H9 (cell line): Measurements from ENCODE around the gene ZBTB38. TPM values are rescaled to one million over a fixed set of nuclear protein-coding genes. Genes with fewer than 3 reads are reported as not detected.

Experiments
- DNase-seq: peaks from one replicate; pipeline ENCODE4 v3.0.0-alpha.2; 2017
- H2AFZ ChIP-seq: one replicate; pipeline ENCODE4 v1.6.1; 2013; ENCODE audit warnings: mild to moderate bottlenecking, low read length, control low read depth, moderate library complexity
- H2AK5ac ChIP-seq: 2 replicates; pipeline ENCODE4 v1.6.1; 2013; ENCODE audit warnings: low read length, control low read depth, mixed read lengths; ENCODE audit not compliant: insufficient read length
- H2BK120ac ChIP-seq: one replicate; pipeline ENCODE4 v1.6.1; 2013; ENCODE audit warnings: low read depth, mild to moderate bottlenecking, low read length, control low read depth, inconsistent platforms; ENCODE audit not compliant: poor library complexity, severe bottlenecking
- H2BK12ac ChIP-seq: 2 replicates; pipeline ENCODE4 v1.6.1; 2013; ENCODE audit warnings: low read length, control low read depth, mixed read lengths, low read depth; ENCODE audit not compliant: insufficient read length
- H2BK15ac ChIP-seq: 2 replicates; pipeline ENCODE4 v1.6.1; 2013; ENCODE audit warnings: low read depth, low read length, control low read depth
- H2BK20ac ChIP-seq: one replicate; pipeline ENCODE4 v1.6.1; 2013; ENCODE audit warnings: low read depth, mild to moderate bottlenecking, low read length, control low read depth, inconsistent platforms; ENCODE audit not compliant: poor library complexity, severe bottlenecking
- H2BK5ac ChIP-seq: 2 replicates; pipeline ENCODE4 v1.6.1; 2013; ENCODE audit warnings: low read length, control low read depth, mixed read lengths; ENCODE audit not compliant: insufficient read length
- H3K14ac ChIP-seq: 2 replicates; pipeline ENCODE4 v1.6.1; 2013; ENCODE audit warnings: low read length, control low read depth; ENCODE audit not compliant: insufficient read depth
- H3K18ac ChIP-seq: 2 replicates; pipeline ENCODE4 v1.6.1; 2013; ENCODE audit warnings: low read depth, mild to moderate bottlenecking, mixed read lengths, low read length, control low read depth; ENCODE audit not compliant: insufficient read length
- H3K23ac ChIP-seq: 2 replicates; pipeline ENCODE4 v1.6.1; 2013; ENCODE audit warnings: low read length, control low read depth, mixed read lengths, low read depth; ENCODE audit not compliant: insufficient read length
- H3K23me2 ChIP-seq: 2 replicates; pipeline ENCODE4 v1.6.1; 2013; ENCODE audit warnings: low read depth, mild to moderate bottlenecking, mixed read lengths, low read length, control low read depth; ENCODE audit not compliant: insufficient read length, poor library complexity, severe bottlenecking
- H3K27ac ChIP-seq: 2 replicates; pipeline ENCODE4 v1.5.1; 2013; ENCODE audit warnings: low read length, control low read depth, mixed read lengths, low read depth; ENCODE audit not compliant: insufficient read length
- H3K27me3 ChIP-seq: 2 replicates; pipeline ENCODE4 v1.6.1; 2013; ENCODE audit warnings: low read length, control low read depth, inconsistent platforms; ENCODE audit not compliant: insufficient read depth
- H3K4ac ChIP-seq: 2 replicates; pipeline ENCODE4 v1.6.1; 2013; ENCODE audit warnings: low read depth, mild to moderate bottlenecking, control low read depth, inconsistent platforms, low read length, moderate library complexity
- H3K4me1 ChIP-seq: 2 replicates; pipeline ENCODE4 v1.6.1; 2013; ENCODE audit warnings: low read length, control low read depth, inconsistent platforms; ENCODE audit not compliant: insufficient read depth
- H3K4me2 ChIP-seq: 2 replicates; pipeline ENCODE4 v1.6.1; 2013; ENCODE audit warnings: low read length, control low read depth, mixed read lengths; ENCODE audit not compliant: insufficient read length, insufficient read depth
- H3K56ac ChIP-seq: 2 replicates; pipeline ENCODE4 v1.6.1; 2013; ENCODE audit warnings: low read depth, mild to moderate bottlenecking, mixed read lengths, low read length, control low read depth; ENCODE audit not compliant: insufficient read length
- H3K79me1 ChIP-seq: 2 replicates; pipeline ENCODE4 v1.6.1; 2013; ENCODE audit warnings: low read depth, mild to moderate bottlenecking, moderate library complexity, low read length, control low read depth, inconsistent platforms; ENCODE audit not compliant: insufficient read depth, poor library complexity, severe bottlenecking
- H3K79me2 ChIP-seq: 2 replicates; pipeline ENCODE4 v1.6.1; 2013; ENCODE audit warnings: low read length, control low read depth, inconsistent platforms; ENCODE audit not compliant: insufficient read depth
- H3K9ac ChIP-seq: 2 replicates; pipeline ENCODE4 v1.6.1; 2013; ENCODE audit warnings: low read length, control low read depth, mixed read lengths; ENCODE audit not compliant: insufficient read length; ENCODE audit errors: extremely low read depth
- H3K9me3 ChIP-seq: one replicate; pipeline ENCODE4 v1.6.1; 2013; ENCODE audit warnings: low read depth, low read length, inconsistent platforms; ENCODE audit not compliant: control insufficient read depth
- H3T11ph ChIP-seq: one replicate; pipeline ENCODE4 v1.6.1; 2013; ENCODE audit warnings: mild to moderate bottlenecking, low read length, control low read depth, inconsistent platforms
- H4K20me1 ChIP-seq: one replicate; pipeline ENCODE4 v1.6.1; 2013; ENCODE audit not compliant: control insufficient read depth, insufficient read length, insufficient read depth
- H4K5ac ChIP-seq: 2 replicates; pipeline ENCODE4 v1.6.1; 2013; ENCODE audit warnings: low read depth, mild to moderate bottlenecking, mixed read lengths, low read length, control low read depth; ENCODE audit not compliant: insufficient read length
- H4K8ac ChIP-seq: replicated peaks from 2 replicates; pipeline ENCODE4 v1.6.1; 2013; ENCODE audit warnings: low read length, control low read depth, mixed read lengths, low read depth; ENCODE audit not compliant: insufficient read length
- H4K91ac ChIP-seq: 2 replicates; pipeline ENCODE4 v1.6.1; 2013; ENCODE audit warnings: low read depth, mild to moderate bottlenecking, moderate library complexity, mixed read lengths, low read length, control low read depth; ENCODE audit not compliant: insufficient read length
- H3K27ac Mint-ChIP-seq, 3 experiments: 2 replicates in 2 of 3; 3 replicates in 1 of 3; pipeline ENCODE4 v1.8.0; 2020 to 2021; ENCODE audit warnings: mixed read lengths in 3 of 3, mild to moderate bottlenecking in 1 of 3, moderate library complexity in 1 of 3
- H3K27me3 Mint-ChIP-seq: 2 replicates; pipeline ENCODE4 v1.8.0; 2021; ENCODE audit warnings: low read depth, mild to moderate bottlenecking, moderate library complexity, mixed read lengths
- H3K36me3 Mint-ChIP-seq, 3 experiments: 2 replicates in 2 of 3; 3 replicates in 1 of 3; pipeline ENCODE4 v1.8.0; 2020 to 2021; ENCODE audit warnings: low read depth in 3 of 3, mixed read lengths in 3 of 3; ENCODE audit not compliant: insufficient read depth in 1 of 3
- H3K4me1 Mint-ChIP-seq, 2 experiments: 2 replicates each; pipeline ENCODE4 v1.8.0; 2020; ENCODE audit warnings: mixed read lengths in 2 of 2
- H3K4me3 Mint-ChIP-seq, 2 experiments: 2 replicates in 1 of 2; 3 replicates in 1 of 2; pipeline ENCODE4 v1.8.0; 2020 to 2021; ENCODE audit warnings: mild to moderate bottlenecking in 2 of 2, mixed read lengths in 2 of 2, moderate library complexity in 1 of 2
- H3K9me3 Mint-ChIP-seq, 2 experiments: 2 replicates in 1 of 2; 3 replicates in 1 of 2; pipeline ENCODE4 v1.8.0; 2020; ENCODE audit warnings: mild to moderate bottlenecking in 2 of 2, mixed read lengths in 2 of 2, moderate library complexity in 1 of 2
- WGBS: extraction: QIAGEN DNeasy Blood & Tissue Kit; methylation state at CpG from one replicate; pipeline ENCODE4 v1.1.7; 2013; ENCODE audit warnings: missing lambda C conversion rate, low lambda C conversion rate, mixed read lengths; ENCODE audit not compliant: insufficient read length; ENCODE audit errors: extremely low coverage; 5-methylcytosine and 5-hydroxymethylcytosine counted together
- total RNA-seq: library from RNA; stranded (reverse); gene quantifications from 2 replicates; pipeline ENCODE4 v1.2.1, GENCODE V29; 2021
- TF ChIP-seq, protein P1 (sequence below): fragments of 200-600 bp; sonication (generic); conservative IDR thresholded peaks from 3 replicates; pipeline ENCODE4 v1.8.0; 2021; ENCODE audit warnings: antibody characterized with exemption, mild to moderate bottlenecking

ZBTB38 gene
- total RNA-seq, 1 experiment from 2014 or later = 14.6 TPM

DNA sequence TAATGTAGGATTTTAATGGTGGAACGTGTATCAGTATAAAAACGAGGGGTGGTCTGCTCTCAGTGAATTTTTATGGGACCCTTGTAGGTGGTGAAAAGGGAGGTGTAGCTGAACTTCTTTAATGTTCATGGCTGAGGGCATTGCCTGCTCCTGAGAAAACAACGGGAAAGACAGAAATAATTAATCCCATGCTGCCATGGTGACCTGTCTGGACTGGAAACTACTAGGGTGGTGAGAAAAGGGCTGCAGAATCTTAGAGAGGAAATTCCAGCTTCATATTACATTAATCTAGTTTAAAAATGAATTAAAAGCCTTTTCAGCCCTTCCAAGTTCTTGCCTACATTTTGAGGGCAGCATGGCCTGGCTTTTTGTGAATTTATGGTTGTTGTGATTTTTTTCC, 47.6 kb downstream of the ZBTB38 start:
- H3K4me1 ChIP-seq = no peaks in the 10 kb centered on the region
- peaks cover 0 to 7% (median 6%) of the 10 kb centered on the region in 3 experiments; a peak in 4 of 7 replicates for H3K36me3 Mint-ChIP-seq
- H4K20me1 ChIP-seq = no peaks in the 10 kb centered on the region
- H3K4me2 ChIP-seq = no peak overlapping the region
- DNase-seq = no peak
- peaks cover 15 to 25% of the 10 kb centered on the region in 2 experiments for H3K4me1 Mint-ChIP-seq
- H3K79me2 ChIP-seq = no peaks in the 10 kb centered on the region
- H4K91ac ChIP-seq = no peak overlapping the region
- WGBS = no CpG with 5 or more reads among the region's 3 CpGs
- peaks cover 5% of the 10 kb centered on the region for H3K27me3 Mint-ChIP-seq
- H3K9me3 Mint-ChIP-seq = no peaks in the 10 kb centered on the region
- no peak overlapping the region for H3K14ac ChIP-seq
- no peak overlapping the region for H2BK15ac ChIP-seq
- H2BK12ac ChIP-seq = no peak overlapping the region
- H3K27me3 ChIP-seq = 0 out of 2 replicates have a peak, but pooled peaks cover 4% of the 10 kb centered on the region
- no peak overlapping the region for H4K5ac ChIP-seq
- no peak overlapping the region for H2BK120ac ChIP-seq
- no peak overlapping the region for H3K27ac Mint-ChIP-seq
- H3K18ac ChIP-seq = no peak overlapping the region
- TF ChIP-seq, protein P1, sequence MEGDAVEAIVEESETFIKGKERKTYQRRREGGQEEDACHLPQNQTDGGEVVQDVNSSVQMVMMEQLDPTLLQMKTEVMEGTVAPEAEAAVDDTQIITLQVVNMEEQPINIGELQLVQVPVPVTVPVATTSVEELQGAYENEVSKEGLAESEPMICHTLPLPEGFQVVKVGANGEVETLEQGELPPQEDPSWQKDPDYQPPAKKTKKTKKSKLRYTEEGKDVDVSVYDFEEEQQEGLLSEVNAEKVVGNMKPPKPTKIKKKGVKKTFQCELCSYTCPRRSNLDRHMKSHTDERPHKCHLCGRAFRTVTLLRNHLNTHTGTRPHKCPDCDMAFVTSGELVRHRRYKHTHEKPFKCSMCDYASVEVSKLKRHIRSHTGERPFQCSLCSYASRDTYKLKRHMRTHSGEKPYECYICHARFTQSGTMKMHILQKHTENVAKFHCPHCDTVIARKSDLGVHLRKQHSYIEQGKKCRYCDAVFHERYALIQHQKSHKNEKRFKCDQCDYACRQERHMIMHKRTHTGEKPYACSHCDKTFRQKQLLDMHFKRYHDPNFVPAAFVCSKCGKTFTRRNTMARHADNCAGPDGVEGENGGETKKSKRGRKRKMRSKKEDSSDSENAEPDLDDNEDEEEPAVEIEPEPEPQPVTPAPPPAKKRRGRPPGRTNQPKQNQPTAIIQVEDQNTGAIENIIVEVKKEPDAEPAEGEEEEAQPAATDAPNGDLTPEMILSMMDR = no peak
- no peaks in the 10 kb centered on the region for H3K23me2 ChIP-seq
- H3K4me3 Mint-ChIP-seq = no peak overlapping the region
- no peak overlapping the region for H2AK5ac ChIP-seq
- no peaks in the 10 kb centered on the region for H3K79me1 ChIP-seq
- H3K4ac ChIP-seq = no peak overlapping the region
- H3K56ac ChIP-seq = no peak overlapping the region
- no peak overlapping the region for H4K8ac ChIP-seq
- no peaks in the 10 kb centered on the region for H3K9me3 ChIP-seq
- H3K23ac ChIP-seq = no peak overlapping the region
- no peak overlapping the region for H2AFZ ChIP-seq
- no peak overlapping the region for H2BK5ac ChIP-seq
- no peak overlapping the region for H3K9ac ChIP-seq
- no peak overlapping the region for H3T11ph ChIP-seq
- H3K27ac ChIP-seq = no peak overlapping the region
- no peak overlapping the region for H2BK20ac ChIP-seq

Other genes starting within 250 kb of the ZBTB38 start
- 17.9 and 19.8 TPM in 2 replicates for gene PXYLP1, start 136.7 kb upstream of the ZBTB38 start, total RNA-seq
- gene RASA2, start 118.5 kb downstream of the ZBTB38 start, total RNA-seq = 21.5 and 24.4 TPM in 2 replicates